GM12878 (cell line): ENCODE data around the gene TFDP1. TPM values are rescaled to one million over a fixed set of nuclear protein-coding genes. Genes with fewer than 3 reads are reported as not detected.

Experiments
- ATAC-seq: fragments of 200-7000 bp; cut with Tn5 transposase; 3 replicates; pipeline ENCODE4 v1.9.1; 2020; ENCODE audit warnings: mild to moderate bottlenecking, moderate library complexity
- BruUV-seq: library from RNA; stranded (reverse); fragments of 400-500 nt; replicated peaks from 2 replicates; lab custom pipeline; 2021; lab: Mats Ljungman, UMichigan
- CTCF ChIA-PET: fragments of 300-600 bp; sonication (Branson Sonifier 250); formaldehyde crosslinking; extraction: SDS; loops from one replicate; lab custom pipeline; 2021; ENCODE audit warnings: inconsistent platforms; lab: Yijun Ruan, JAX
- POLR2A ChIA-PET: fragments of 350-600 bp; formaldehyde crosslinking; extraction: SDS; loops from one replicate; lab custom pipeline; 2021; ENCODE audit warnings: inconsistent platforms; lab: Charles Lee
- RAD21 ChIA-PET: fragments of 300-600 bp; sonication (Branson Sonifier 250); formaldehyde crosslinking; loops from one replicate; lab custom pipeline; 2023; ENCODE audit warnings: antibody characterized with exemption; ENCODE audit not compliant: unreplicated experiment; lab: Charles Lee
- SMC1A ChIA-PET: fragments of 300-600 bp; sonication (Branson Sonifier 250); formaldehyde crosslinking; loops from one replicate; lab custom pipeline; 2023; ENCODE audit not compliant: unreplicated experiment, uncharacterized antibody; lab: Charles Lee
- DNase-seq: peaks from one replicate; pipeline ENCODE4 v3.0.0-alpha.2; 2011; ENCODE audit warnings: low read depth, low spot score
- FAIRE-seq: peaks from 3 replicates; lab custom pipeline; 2011; peaks lifted over from hg19 to GRCh38; lab: Jason Lieb, UNC
- H2AFZ ChIP-seq: 2 replicates; pipeline ENCODE4 v1.6.0; 2011; ENCODE audit warnings: low read depth, low read length, control low read depth; ENCODE audit not compliant: control insufficient read depth
- H3K27ac ChIP-seq: 2 replicates; pipeline ENCODE4 v1.5.1; 2011; ENCODE audit warnings: control low read depth; ENCODE audit not compliant: control insufficient read depth, insufficient read depth
- H3K27me3 ChIP-seq, 2 experiments: replicated peaks in 1 of 2; 2 replicates each; pipeline versions ENCODE4 v1.6.0 to v1.6.1; 2011; ENCODE audit warnings: low read length in 1 of 2; ENCODE audit not compliant: control insufficient read depth in 2 of 2, insufficient read depth in 2 of 2
- H3K36me3 ChIP-seq, 2 experiments: 2 replicates each; pipeline ENCODE4 v1.5.1; 2011; ENCODE audit warnings: low read length in 1 of 2; ENCODE audit not compliant: control insufficient read depth in 2 of 2, insufficient read depth in 2 of 2
- H3K4me1 ChIP-seq: 2 replicates; pipeline ENCODE4 v1.6.1; 2011; ENCODE audit warnings: mild to moderate bottlenecking, low read length, moderate library complexity, mixed read lengths; ENCODE audit not compliant: control insufficient read depth, insufficient read depth
- H3K4me2 ChIP-seq: 2 replicates; pipeline ENCODE4 v1.6.0; 2011; ENCODE audit warnings: control low read depth; ENCODE audit not compliant: control insufficient read depth, insufficient read depth
- H3K4me3 ChIP-seq: fragments of 200-600 bp; sonication (generic); 2 replicates; pipeline ENCODE4 v1.5.1; 2016
- H3K79me2 ChIP-seq: 2 replicates; pipeline ENCODE4 v1.6.0; 2011; ENCODE audit warnings: low read length; ENCODE audit not compliant: control insufficient read depth, insufficient read depth
- H3K9ac ChIP-seq: 2 replicates; pipeline ENCODE4 v1.8.0; 2011; ENCODE audit warnings: low read length, control low read depth, mixed read lengths; ENCODE audit not compliant: control insufficient read depth, insufficient read depth
- H3K9me3 ChIP-seq: replicated peaks from 3 replicates; pipeline ENCODE4 v1.5.1; 2011; ENCODE audit warnings: mild to moderate bottlenecking, low read length; ENCODE audit not compliant: control insufficient read depth, insufficient read depth
- H4K20me1 ChIP-seq: 2 replicates; pipeline ENCODE4 v1.6.0; 2011; ENCODE audit not compliant: control insufficient read depth, insufficient read depth
- ATF2 ChIP-seq: IDR thresholded peaks from 2 replicates; pipeline ENCODE4 v1.6.1; 2012; ENCODE audit warnings: low read length, inconsistent platforms
- BCL11A ChIP-seq: IDR thresholded peaks from 2 replicates; pipeline ENCODE4 v1.6.1; 2011; ENCODE audit warnings: low read depth, low read length
- DPF2 ChIP-seq: fragments of 450-650 bp; IDR thresholded peaks from 2 replicates; pipeline ENCODE4 v1.6.1; 2017; ENCODE audit warnings: mild to moderate bottlenecking
- FOXM1 ChIP-seq: IDR thresholded peaks from 2 replicates; pipeline ENCODE4 v1.6.1; 2012; ENCODE audit warnings: low read depth, mild to moderate bottlenecking, inconsistent platforms, low read length, moderate library complexity
- HDAC6 ChIP-seq: fragments of 200-600 bp; sonication (generic); IDR thresholded peaks from one replicate; pipeline ENCODE4 v1.8.0; 2017; ENCODE audit warnings: antibody characterized with exemption; ENCODE audit not compliant: unreplicated experiment
- HDGF ChIP-seq: fragments of 450-650 bp; IDR thresholded peaks from 2 replicates; pipeline ENCODE4 v1.6.1; 2016; ENCODE audit warnings: antibody characterized with exemption
- IRF5 ChIP-seq: fragments of 450-650 bp; IDR thresholded peaks from 2 replicates; pipeline ENCODE4 v1.6.1; 2017; ENCODE audit warnings: borderline replicate concordance
- JUNB ChIP-seq: IDR thresholded peaks from 2 replicates; pipeline ENCODE4 v1.6.1; 2016; ENCODE audit warnings: antibody characterized with exemption, mild to moderate bottlenecking
- NFYA ChIP-seq: IDR thresholded peaks from 2 replicates; pipeline ENCODE4 v1.6.1; 2011; ENCODE audit warnings: low read depth, mild to moderate bottlenecking, low read length, improper control_type of control experiment, borderline replicate concordance
- RBBP5 ChIP-seq: fragments of 200-600 bp; sonication (generic); conservative IDR thresholded peaks from 2 replicates; pipeline ENCODE4 v1.6.1; 2016
- SP1 ChIP-seq: IDR thresholded peaks from one replicate; pipeline ENCODE4 v1.6.1; 2011; ENCODE audit warnings: low read depth, low read length
- ZSCAN29 ChIP-seq: fragments of 450-650 bp; IDR thresholded peaks from 2 replicates; pipeline ENCODE4 v1.6.1; 2017; ENCODE audit warnings: mild to moderate bottlenecking, moderate library complexity
- WGBS: methylation state at CpG from one replicate; pipeline ENCODE4 v1.1.6; 2016; ENCODE audit warnings: low lambda C conversion rate; ENCODE audit not compliant: insufficient replicate concordance, insufficient coverage; ENCODE audit errors: missing lambda C conversion rate; 5-methylcytosine and 5-hydroxymethylcytosine counted together
- in situ Hi-C: fragments of 300-500 bp; cut with MboI; formaldehyde crosslinking; loops from 9 replicates; pipeline ENCODE4 v1.14.3; 2018; ENCODE audit warnings: mixed read lengths
- intact Hi-C: fragments of 100-400 bp; cut with micrococcal nuclease; formaldehyde crosslinking; loops from one replicate; pipeline ENCODE4 v1.14.2; 2022; ENCODE audit not compliant: unreplicated experiment
- polyA plus RNA-seq, 11 experiments: library from polyadenylated mRNA; depleted of rRNA in 4 of 11; unstranded in 6 of 11; stranded (reverse) in 5 of 11; fragments of >200 nt; fragmentation: Nextera tagmentation in 4 of 11; fragmentation: Illumina TruSeq in 1 of 11; extraction: Ambion mirVana in 4 of 11; extraction: Trizol in 1 of 11; gene quantifications; 1 replicate in 1 of 11; 2 replicates in 10 of 11; pipeline versions ENCODE4 v1.2.1 to v1.2.3, GENCODE V29; 2011 to 2016; ENCODE audit warnings: inconsistent platforms in 2 of 11, missing spikeins in 2 of 11, low read depth in 1 of 11
- total RNA-seq, 4 experiments: library from RNA; depleted of rRNA in 3 of 4; stranded (reverse); fragments of >200 nt in 3 of 4; fragmentation: Illumina TruSeq in 1 of 4; extraction: Trizol in 1 of 4; gene quantifications; 2 replicates each; pipeline versions ENCODE4 v1.2.1 to v1.2.3, GENCODE V29; 2013 to 2021
- TF ChIP-seq, protein P1 (sequence below): fragments of 450-650 bp; conservative IDR thresholded peaks from 2 replicates; pipeline ENCODE4 v1.6.1; 2017; ENCODE audit warnings: mild to moderate bottlenecking, moderate library complexity
- TF ChIP-seq, protein P2 (sequence below): fragments of 450-650 bp; formaldehyde crosslinking; IDR thresholded peaks from 2 replicates; pipeline ENCODE4 v1.4.0; 2022; ENCODE audit warnings: mild to moderate bottlenecking, moderate library complexity

The TFDP1 gene
- total and polyA plus RNA-seq, 10 of the 15 experiments (the other 5 are each of a cell fraction or from before 2014, with no cell fraction given): 37.7 to 254 (median 119) TPM

- Histone ChIP-seq H3K36me3 (peaks cover 9 to 16% of the 10 kb centered on the region in 2 experiments), H3K27me3 (no peaks in the 10 kb centered on the region), H3K27ac (no peak overlapping the region), H3K9me3 (no peaks in the 10 kb centered on the region), H3K79me2 (no peaks in the 10 kb centered on the region), H4K20me1 (no peaks in the 10 kb centered on the region), H3K4me3 (no peak overlapping the region), H3K4me1 (no peaks in the 10 kb centered on the region), H3K9ac (no peak overlapping the region), H3K4me2 (no peak overlapping the region), H2AFZ (no peak overlapping the region)
- ChIA-PET CTCF (no interaction called here), RAD21 (no interaction called here), SMC1A (no interaction called here), POLR2A (no interaction called here)
- in situ Hi-C loops (no loop called here), intact Hi-C loops (no loop called here)
- FAIRE-seq (no peak), DNase-seq (no peak), ATAC-seq (no peak)
- TF ChIP-seq, protein P1, sequence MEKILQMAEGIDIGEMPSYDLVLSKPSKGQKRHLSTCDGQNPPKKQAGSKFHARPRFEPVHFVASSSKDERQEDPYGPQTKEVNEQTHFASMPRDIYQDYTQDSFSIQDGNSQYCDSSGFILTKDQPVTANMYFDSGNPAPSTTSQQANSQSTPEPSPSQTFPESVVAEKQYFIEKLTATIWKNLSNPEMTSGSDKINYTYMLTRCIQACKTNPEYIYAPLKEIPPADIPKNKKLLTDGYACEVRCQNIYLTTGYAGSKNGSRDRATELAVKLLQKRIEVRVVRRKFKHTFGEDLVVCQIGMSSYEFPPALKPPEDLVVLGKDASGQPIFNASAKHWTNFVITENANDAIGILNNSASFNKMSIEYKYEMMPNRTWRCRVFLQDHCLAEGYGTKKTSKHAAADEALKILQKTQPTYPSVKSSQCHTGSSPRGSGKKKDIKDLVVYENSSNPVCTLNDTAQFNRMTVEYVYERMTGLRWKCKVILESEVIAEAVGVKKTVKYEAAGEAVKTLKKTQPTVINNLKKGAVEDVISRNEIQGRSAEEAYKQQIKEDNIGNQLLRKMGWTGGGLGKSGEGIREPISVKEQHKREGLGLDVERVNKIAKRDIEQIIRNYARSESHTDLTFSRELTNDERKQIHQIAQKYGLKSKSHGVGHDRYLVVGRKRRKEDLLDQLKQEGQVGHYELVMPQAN: no peak
- TF ChIP-seq, protein P2, sequence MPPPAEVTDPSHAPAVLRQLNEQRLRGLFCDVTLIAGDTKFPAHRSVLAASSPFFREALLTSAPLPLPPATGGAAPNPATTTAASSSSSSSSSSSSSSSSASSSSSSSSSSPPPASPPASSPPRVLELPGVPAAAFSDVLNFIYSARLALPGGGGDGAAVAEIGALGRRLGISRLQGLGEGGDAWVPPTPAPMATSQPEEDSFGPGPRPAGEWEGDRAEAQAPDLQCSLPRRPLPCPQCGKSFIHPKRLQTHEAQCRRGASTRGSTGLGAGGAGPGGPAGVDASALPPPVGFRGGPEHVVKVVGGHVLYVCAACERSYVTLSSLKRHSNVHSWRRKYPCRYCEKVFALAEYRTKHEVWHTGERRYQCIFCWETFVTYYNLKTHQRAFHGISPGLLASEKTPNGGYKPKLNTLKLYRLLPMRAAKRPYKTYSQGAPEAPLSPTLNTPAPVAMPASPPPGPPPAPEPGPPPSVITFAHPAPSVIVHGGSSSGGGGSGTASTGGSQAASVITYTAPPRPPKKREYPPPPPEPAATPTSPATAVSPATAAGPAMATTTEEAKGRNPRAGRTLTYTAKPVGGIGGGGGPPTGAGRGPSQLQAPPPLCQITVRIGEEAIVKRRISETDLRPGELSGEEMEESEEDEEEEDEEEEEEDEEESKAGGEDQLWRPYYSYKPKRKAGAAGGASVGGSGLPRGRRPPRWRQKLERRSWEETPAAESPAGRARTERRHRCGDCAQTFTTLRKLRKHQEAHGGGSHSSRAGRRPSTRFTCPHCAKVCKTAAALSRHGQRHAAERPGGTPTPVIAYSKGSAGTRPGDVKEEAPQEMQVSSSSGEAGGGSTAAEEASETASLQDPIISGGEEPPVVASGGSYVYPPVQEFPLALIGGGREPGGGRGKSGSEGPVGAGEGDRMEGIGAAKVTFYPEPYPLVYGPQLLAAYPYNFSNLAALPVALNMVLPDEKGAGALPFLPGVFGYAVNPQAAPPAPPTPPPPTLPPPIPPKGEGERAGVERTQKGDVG (CRISPR knock-in tag): no peak
- no peak for TF ChIP-seq ATF2
- TF ChIP-seq FOXM1: no peak
- no peak for TF ChIP-seq SP1
- no peak for TF ChIP-seq HDAC6
- no peak for TF ChIP-seq JUNB
- TF ChIP-seq IRF5: no peak
- no peak for TF ChIP-seq ZSCAN29
- TF ChIP-seq BCL11A: no peak
- no peak for TF ChIP-seq HDGF
- no peak for TF ChIP-seq RBBP5
- no peak for TF ChIP-seq DPF2
- TF ChIP-seq NFYA: no peak
- 46% methylated on average over 5 of the region's 5 CpGs for WGBS
- no TSS peak for BruUV-seq
Observed at GRCh38 chr13:113643593-113643992, 59.0 kb downstream of the TFDP1 start.
